Activated naive CD8-positive, alpha-beta T cell treated with anti-CD3 and anti-CD28 coated beads for 36 hours (primary cell): ENCODE data around the gene DUSP12. TPM values are rescaled to one million over a fixed set of nuclear protein-coding genes. Genes with fewer than 3 reads are reported as not detected.

ENCODE experiments used
- DNase-seq: peaks from one replicate; pipeline ENCODE4 v3.0.0; 2021
- H3K27ac Mint-ChIP-seq: one replicate; pipeline ENCODE4 v1.8.0; 2022; ENCODE audit warnings: mild to moderate bottlenecking, moderate library complexity, mixed read lengths
- H3K27me3 Mint-ChIP-seq: one replicate; pipeline ENCODE4 v1.8.0; 2022; ENCODE audit warnings: mild to moderate bottlenecking, mixed read lengths
- H3K36me3 Mint-ChIP-seq: one replicate; pipeline ENCODE4 v1.8.0; 2021; ENCODE audit warnings: mild to moderate bottlenecking, mixed read lengths
- H3K4me1 Mint-ChIP-seq: one replicate; pipeline ENCODE4 v1.8.0; 2021; ENCODE audit warnings: mixed read lengths
- H3K4me3 Mint-ChIP-seq: one replicate; pipeline ENCODE4 v1.8.0; 2022; ENCODE audit warnings: mild to moderate bottlenecking, moderate library complexity, mixed read lengths
- H3K9me3 Mint-ChIP-seq: one replicate; pipeline ENCODE4 v1.8.0; 2022; ENCODE audit warnings: mixed read lengths
- total RNA-seq, 2 experiments: library from RNA; stranded (reverse); gene quantifications; one replicate each; pipeline ENCODE4 v1.2.3, GENCODE V29; 2021

Gene DUSP12, protein sequence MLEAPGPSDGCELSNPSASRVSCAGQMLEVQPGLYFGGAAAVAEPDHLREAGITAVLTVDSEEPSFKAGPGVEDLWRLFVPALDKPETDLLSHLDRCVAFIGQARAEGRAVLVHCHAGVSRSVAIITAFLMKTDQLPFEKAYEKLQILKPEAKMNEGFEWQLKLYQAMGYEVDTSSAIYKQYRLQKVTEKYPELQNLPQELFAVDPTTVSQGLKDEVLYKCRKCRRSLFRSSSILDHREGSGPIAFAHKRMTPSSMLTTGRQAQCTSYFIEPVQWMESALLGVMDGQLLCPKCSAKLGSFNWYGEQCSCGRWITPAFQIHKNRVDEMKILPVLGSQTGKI
- total RNA-seq, result 10 to 100 TPM; 39.9 to 40.3 TPM

DNA sequence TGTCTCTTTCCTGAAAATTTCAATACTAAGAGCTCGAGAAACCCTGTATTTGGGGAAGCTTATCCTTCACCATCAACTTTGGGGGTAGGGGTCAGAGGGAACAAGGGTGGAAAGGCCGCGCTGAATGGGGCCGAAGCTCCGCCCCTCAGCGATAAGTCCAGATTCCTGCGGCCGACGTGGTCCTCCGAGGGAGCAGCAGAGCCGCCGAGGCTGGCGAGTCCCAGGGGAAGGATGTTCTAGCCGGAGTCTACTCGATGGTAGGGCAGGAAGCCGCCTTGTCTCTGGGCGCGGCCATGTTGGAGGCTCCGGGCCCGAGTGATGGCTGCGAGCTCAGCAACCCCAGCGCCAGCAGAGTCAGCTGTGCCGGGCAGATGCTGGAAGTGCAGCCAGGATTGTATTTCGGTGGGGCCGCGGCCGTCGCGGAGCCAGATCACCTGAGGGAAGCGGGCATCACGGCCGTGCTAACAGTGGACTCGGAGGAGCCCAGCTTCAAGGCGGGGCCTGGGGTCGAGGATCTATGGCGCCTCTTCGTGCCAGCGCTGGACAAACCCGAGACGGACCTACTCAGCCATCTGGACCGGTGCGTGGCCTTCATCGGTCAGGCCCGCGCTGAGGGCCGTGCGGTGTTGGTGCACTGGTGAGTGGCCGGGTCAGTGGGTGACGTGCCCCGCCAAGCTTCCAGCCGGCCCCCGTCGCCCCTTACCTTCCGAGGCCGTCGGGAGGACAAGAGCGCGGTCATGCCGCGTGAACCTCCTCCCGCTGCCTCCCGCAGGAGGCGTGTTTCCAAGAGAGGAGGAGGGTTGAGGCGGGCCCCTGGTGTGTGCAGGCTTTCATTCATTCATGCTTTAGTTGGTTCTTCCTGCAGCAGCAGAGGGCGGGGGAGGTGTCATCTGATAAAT lies at the start of gene DUSP12:
Gene DUSP12 (plus strand): TSS at position 278 of the 899 bp plus-strand sequence. CDS start 16 bp downstream, at position 294.
- H3K4me1 Mint-ChIP-seq, result peaks cover 45% of the 10 kb centered on the region
- no peaks in the 10 kb centered on the region for H3K9me3 Mint-ChIP-seq
- H3K27ac Mint-ChIP-seq, result peak within 1 kb of the TSS; percentile 99
- H3K4me3 Mint-ChIP-seq, result peak within 1 kb of the TSS; percentile 98
- H3K36me3 Mint-ChIP-seq, result peaks cover 24% of the 10 kb centered on the region
- peak; percentile 90 for DNase-seq
- peaks cover 13% of the 10 kb centered on the region for H3K27me3 Mint-ChIP-seq

DNA sequence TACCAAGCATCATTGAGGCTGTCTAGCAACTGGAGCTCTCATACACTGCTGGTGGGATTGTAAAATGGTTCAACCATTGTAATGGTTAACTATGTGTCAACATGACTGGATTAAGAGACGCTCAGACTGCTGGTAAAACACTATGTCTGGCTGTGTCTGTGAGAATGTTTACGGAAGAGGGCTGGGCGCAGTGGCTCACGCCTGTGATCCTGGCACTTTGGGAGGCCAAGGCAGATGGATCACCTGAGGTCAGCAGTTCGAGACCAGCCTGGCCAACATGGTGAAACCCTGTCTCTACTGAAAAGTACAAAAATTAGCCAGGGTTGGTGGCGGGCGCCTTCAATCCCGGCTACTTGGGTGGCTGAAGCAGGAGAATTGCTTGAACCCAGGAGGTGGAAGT lies 47.3 kb upstream of the DUSP12 start:
- no peaks in the 10 kb centered on the region for H3K4me1 Mint-ChIP-seq
- no peak overlapping the region for H3K4me3 Mint-ChIP-seq
- no peaks in the 10 kb centered on the region for H3K36me3 Mint-ChIP-seq
- H3K9me3 Mint-ChIP-seq, result no peaks in the 10 kb centered on the region
- no peak overlapping the region for H3K27ac Mint-ChIP-seq
- peaks cover 5% of the 10 kb centered on the region for H3K27me3 Mint-ChIP-seq
- DNase-seq, result no peak

DNA sequence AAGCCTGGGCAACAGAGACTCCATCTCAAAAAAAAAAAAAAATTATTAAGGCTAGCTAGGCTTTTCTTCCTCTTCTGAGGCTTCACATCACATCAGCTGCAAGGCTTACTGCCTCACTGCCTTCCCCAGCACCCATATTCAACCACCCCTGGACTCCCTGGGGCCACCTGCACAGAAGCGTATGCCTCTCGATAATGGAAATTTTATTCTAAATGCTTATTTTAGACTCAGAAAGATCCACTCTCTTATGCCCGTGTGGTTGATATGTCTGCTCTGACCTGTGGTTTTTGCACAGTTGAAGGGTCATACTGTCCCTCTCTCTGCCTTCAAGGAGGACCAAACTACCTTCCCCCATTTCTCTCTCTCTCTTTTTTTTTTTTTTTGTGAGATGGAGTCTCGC lies 44.0 kb upstream of the DUSP12 start:
- H3K9me3 Mint-ChIP-seq, result no peaks in the 10 kb centered on the region
- no peak overlapping the region for H3K4me3 Mint-ChIP-seq
- H3K4me1 Mint-ChIP-seq, result no peaks in the 10 kb centered on the region
- no peak for DNase-seq
- H3K27ac Mint-ChIP-seq, result no peak overlapping the region
- H3K27me3 Mint-ChIP-seq, result peaks cover 3% of the 10 kb centered on the region
- no peaks in the 10 kb centered on the region for H3K36me3 Mint-ChIP-seq

DNA sequence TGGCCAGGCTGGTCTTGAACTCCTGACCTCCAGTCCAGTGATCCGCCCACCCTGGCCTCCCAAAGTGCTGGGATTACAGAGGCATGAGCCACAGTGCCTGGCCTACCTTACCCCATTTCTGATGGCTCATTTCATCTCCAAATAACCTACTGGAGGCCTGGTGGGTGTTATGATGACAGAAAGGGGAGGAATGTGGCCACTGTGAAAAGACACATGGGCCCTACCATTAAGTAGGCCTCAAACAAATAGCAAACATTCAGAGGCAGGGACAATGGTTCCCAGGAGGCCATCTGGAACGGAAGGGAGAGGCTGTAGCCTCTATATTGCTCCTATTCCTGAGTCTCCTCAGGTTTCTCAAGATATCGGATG lies 43.5 kb upstream of the DUSP12 start:
- Mint-ChIP-seq H3K27me3 (peaks cover 3% of the 10 kb centered on the region), H3K4me3 (no peak overlapping the region), H3K9me3 (no peaks in the 10 kb centered on the region), H3K4me1 (no peaks in the 10 kb centered on the region), H3K27ac (no peak overlapping the region), H3K36me3 (no peaks in the 10 kb centered on the region)
- no peak for DNase-seq

DNA sequence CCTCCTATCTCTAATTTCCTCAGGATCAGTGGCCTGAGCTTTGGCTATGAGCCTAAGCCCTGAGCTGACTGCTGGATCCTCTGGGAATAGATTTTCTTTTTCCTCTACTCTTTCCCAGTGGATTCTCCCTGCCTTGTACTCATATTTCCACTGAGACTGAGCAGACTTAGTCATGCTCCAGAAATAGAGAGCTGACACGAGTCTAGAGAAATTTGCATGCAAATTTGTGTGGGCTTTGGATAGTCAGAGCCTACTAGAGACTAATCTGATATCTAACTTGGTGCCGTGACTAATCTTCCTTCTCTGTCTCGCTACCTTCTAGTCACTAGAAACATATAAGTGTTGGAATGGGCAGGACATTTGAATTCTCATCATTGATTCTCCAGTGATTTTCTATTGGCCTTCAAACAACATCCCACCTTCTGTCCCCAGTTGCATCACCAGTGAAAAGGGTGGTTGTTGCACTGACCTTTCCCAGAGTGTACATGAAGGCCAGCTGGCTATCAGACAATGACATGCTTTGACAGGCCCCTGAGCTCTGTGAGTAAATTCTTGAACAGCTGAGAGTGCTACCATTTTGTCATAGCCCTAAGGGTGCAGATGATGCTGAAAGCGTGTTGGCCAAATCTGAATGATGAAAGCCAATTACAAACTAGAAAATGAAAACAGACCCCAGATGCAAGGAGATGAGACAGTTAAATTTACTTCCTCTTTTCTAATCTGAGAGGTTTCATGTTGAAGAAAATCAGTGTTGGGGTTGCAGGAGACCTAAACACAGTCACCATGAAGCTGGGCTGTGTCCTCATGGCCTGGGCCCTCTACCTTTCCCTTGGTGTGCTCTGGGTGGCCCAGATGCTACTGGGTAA lies 42.9 kb upstream of the DUSP12 start, which contains the start of gene FCRLA:
Gene FCRLA (plus strand): TSS at position 748 of the 866 bp plus-strand sequence. CDS start 36 bp downstream, at position 784.
- H3K4me3 Mint-ChIP-seq, result no peak within 1 kb of the TSS
- H3K27me3 Mint-ChIP-seq, result peaks cover 3% of the 10 kb centered on the region
- H3K9me3 Mint-ChIP-seq, result no peaks in the 10 kb centered on the region
- H3K36me3 Mint-ChIP-seq, result no peaks in the 10 kb centered on the region
- DNase-seq, result no peak
- no peaks in the 10 kb centered on the region for H3K4me1 Mint-ChIP-seq
- peak within 1 kb of the TSS; percentile 30 for H3K27ac Mint-ChIP-seq

DNA sequence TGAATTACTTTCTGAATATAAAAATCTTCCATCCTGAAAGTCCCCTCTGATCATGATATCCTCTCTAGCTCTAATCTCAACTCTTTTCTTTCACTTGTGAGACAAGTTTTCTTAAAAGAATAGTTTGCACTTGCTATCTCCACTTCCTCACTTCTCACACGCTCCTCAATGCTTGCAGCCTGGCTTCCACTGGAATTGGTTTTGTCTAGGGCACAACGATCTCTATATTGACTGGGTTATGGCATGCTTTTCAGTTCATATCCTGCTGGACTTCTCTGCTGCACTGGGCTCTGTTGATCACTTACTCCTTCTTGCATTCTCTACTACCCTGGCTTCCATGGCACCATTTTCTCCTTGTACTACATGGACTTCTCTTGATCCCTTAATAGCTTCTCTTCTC lies 42.1 kb upstream of the DUSP12 start:
- Mint-ChIP-seq H3K4me3 (no peak overlapping the region), H3K27me3 (peaks cover 11% of the 10 kb centered on the region)
- no peak for DNase-seq

DNA sequence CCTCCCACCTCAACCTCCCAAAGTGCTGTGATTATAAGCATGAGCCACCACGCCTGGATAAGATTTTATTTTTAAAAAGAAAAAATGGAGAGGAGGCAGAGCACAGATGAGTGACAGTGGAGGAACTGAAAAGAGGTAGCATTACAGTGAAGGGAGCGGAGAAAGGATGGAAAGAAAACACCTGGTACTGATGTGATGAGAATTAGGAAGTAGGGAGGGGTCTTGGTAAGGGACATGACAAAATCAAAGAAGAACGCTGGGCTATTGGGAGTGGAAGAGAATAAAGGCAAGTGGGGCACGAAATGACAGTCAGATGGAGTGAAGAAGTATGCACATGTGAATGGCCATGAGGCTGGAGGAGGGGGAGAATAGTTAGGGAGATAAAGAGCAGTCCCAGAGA lies 40.2 kb upstream of the DUSP12 start:
- Mint-ChIP-seq H3K4me1 (no peaks in the 10 kb centered on the region), H3K27me3 (peaks cover 14% of the 10 kb centered on the region), H3K9me3 (no peaks in the 10 kb centered on the region), H3K27ac (no peak overlapping the region), H3K4me3 (no peak overlapping the region), H3K36me3 (no peaks in the 10 kb centered on the region)
- no peak for DNase-seq

More for the DNA sequence above, 42.1 kb upstream of the DUSP12 start:
- Mint-ChIP-seq H3K4me1 (no peaks in the 10 kb centered on the region), H3K27ac (no peak overlapping the region), H3K36me3 (no peaks in the 10 kb centered on the region), H3K9me3 (no peaks in the 10 kb centered on the region)

DNA sequence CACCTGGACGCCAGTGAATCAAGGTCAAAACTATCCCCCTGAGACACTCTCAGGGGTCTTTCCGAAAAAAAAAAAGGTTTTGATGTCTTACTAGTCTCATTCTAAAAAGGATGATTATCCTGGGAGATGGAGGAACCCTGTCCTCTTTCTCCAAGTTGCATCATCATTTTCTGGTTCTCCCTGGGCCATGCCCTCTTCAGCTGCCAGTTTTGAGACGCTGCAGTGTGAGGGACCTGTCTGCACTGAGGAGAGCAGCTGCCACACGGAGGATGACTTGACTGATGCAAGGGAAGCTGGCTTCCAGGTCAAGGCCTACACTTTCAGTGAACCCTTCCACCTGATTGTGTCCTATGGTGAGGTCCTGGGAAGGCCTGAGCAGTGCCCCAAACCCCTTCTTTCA lies 39.0 kb upstream of the DUSP12 start:
- Mint-ChIP-seq H3K36me3 (no peaks in the 10 kb centered on the region), H3K4me1 (no peaks in the 10 kb centered on the region), H3K9me3 (no peaks in the 10 kb centered on the region), H3K4me3 (no peak overlapping the region), H3K27me3 (peaks cover 16% of the 10 kb centered on the region), H3K27ac (no peak overlapping the region)
- no peak for DNase-seq

DNA sequence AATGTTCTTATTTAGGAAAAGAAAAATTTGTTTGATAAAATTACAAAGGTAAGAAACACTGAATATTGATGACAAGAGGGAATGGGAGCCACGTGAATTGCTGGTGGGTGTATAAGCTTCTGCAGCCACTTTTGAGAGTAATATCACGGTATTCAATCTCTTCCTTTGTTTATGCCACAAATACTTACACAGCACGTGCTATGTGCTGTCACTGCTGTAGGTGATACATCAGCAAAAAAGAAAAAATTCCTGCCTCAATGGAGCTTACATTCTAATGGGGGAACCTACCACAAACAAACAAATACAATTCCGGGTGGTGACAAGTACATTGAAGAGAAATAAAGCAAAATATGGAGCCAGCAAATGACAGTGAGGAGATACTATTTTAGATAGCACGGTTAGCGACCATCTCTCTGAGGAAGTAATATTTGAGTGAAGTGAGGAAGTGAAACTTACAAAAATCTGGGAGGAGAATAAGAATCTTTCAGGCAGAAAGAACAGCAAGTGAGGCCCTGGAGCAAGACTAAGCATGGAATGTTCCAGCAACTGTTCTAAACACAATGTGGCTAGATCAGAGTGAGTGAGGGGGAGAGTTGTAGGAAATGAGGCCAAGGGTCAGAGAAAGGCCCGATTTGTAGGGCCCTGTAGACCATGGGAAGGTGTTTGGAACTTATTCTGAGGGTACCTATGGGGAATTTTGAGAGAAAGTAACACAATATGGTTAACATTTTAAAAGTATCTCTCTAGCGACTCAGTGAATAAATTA lies 30.8 kb upstream of the DUSP12 start:
- no peaks in the 10 kb centered on the region for H3K36me3 Mint-ChIP-seq
- H3K27ac Mint-ChIP-seq, result no peak overlapping the region
- H3K4me3 Mint-ChIP-seq, result no peak overlapping the region
- H3K27me3 Mint-ChIP-seq, result peaks cover 21% of the 10 kb centered on the region
- no peak for DNase-seq
- no peaks in the 10 kb centered on the region for H3K9me3 Mint-ChIP-seq
- H3K4me1 Mint-ChIP-seq, result peaks cover 17% of the 10 kb centered on the region

DNA sequence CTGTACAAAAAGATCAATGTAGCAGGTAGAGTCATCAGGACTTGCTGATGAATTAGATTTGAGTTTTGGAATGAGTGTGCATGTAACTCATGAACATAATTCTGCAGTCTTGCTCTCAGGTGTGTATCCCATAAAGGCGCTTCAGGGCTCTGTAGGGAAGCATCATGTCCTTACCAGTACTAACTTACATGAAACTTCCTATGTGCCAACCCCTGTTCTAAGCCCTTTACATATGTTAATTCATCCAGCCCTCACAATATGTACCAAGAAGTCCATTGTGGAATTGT lies 30.3 kb upstream of the DUSP12 start:
- Mint-ChIP-seq H3K9me3 (no peaks in the 10 kb centered on the region), H3K27me3 (peaks cover 21% of the 10 kb centered on the region), H3K27ac (no peak overlapping the region), H3K4me1 (peaks cover 17% of the 10 kb centered on the region), H3K4me3 (no peak overlapping the region), H3K36me3 (no peaks in the 10 kb centered on the region)
- no peak for DNase-seq

DNA sequence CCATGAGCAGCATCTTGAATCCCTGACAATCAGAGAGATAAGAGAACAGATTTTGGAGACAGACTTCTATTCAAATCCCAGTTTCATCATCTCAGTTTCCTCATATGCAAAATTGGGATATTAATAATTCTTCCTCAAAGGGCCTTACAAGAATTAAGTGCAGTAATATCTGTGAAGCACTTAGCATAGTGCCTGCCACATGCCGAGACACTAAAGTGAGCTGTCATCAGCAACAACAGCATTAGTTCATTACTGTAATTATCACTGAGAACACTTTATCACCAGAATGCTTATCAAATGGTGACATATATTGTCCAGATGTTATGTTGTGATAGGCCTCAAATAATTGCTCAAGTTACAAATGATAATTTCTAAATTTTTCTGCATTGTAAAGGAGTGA lies 29.2 kb upstream of the DUSP12 start:
- Mint-ChIP-seq H3K9me3 (no peaks in the 10 kb centered on the region), H3K4me1 (peaks cover 25% of the 10 kb centered on the region), H3K36me3 (no peaks in the 10 kb centered on the region), H3K27me3 (peaks cover 29% of the 10 kb centered on the region), H3K4me3 (no peak overlapping the region), H3K27ac (no peak overlapping the region)
- no peak for DNase-seq

DNA sequence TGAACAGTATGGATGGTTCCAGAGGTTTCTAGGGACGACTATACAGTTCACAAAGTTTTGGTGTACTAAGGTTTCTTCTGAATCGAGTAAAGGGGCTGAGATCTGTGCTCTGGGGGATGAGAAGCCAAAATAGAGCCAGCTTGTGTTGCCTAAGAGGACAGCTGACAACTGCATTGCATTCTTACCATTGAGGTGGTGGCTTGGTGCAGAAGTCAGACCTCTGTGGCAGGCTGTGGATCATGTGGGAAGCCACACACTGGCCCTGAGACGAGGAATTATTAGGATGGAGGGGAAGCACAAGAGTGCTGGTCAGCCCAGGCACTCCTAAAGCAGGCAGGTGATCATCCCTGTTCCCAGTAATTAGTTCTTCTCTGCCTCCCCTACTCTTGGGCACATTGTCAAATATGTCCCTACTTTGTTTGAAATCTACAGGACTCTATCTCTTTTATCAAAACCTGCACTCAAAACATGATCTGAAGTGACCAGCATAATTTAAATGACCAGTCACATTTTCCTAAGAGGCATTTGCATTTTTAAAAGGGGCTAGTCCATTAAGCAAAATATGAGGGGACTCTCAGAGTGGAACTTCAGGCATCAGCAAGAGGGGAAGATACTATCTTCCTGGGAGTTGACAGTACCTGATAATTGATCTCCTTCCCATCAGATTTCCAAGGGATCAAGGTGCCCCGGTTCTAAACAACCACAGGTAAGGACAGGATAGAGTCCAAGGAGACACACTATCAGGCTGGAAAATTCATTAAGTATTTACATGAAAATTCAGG lies 28.4 kb upstream of the DUSP12 start, which contains the start of gene FCRLB:
Gene FCRLB (plus strand): TSS at position 589 of the 782 bp plus-strand sequence. CDS start 1,129 bp downstream, outside the sequence.
- Mint-ChIP-seq H3K27me3 (peaks cover 30% of the 10 kb centered on the region), H3K27ac (no peak within 1 kb of the TSS), H3K4me1 (peaks cover 32% of the 10 kb centered on the region), H3K9me3 (no peaks in the 10 kb centered on the region), H3K4me3 (no peak within 1 kb of the TSS), H3K36me3 (no peaks in the 10 kb centered on the region)
- no peak for DNase-seq

DNA sequence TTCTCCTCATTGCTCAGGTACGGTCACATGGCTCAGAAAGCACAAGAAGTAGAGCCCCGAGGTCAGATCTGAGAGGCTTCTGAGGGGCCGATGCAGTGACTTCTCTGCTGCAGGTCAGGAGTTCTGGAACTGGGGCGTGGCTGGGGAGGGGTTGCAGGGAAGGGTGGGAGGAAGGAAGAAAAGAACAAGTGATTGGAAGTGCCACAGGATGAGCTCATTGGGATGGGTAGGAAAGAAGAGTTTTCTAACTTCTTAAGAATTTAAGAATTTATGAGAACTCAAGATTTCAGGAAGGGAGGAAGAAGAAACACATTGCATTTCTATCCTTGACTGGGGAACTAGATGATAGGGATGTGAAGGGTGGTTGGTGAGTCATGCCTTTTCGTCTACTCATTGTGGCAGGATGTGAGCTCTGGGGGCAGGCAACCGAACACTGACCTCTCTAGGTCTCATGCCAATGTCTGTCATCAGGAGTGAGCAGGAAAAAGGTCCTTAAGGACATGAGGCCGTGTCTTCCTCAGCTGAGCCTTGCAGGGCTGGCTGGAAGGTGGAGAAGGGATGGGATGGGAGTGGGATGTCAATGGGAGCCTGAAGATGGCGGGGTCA lies 27.7 kb upstream of the DUSP12 start:
- Mint-ChIP-seq H3K9me3 (no peaks in the 10 kb centered on the region), H3K4me3 (no peak overlapping the region), H3K36me3 (no peaks in the 10 kb centered on the region), H3K4me1 (peaks cover 32% of the 10 kb centered on the region), H3K27ac (no peak overlapping the region), H3K27me3 (peaks cover 30% of the 10 kb centered on the region)
- DNase-seq, result no peak
